Stimulated activated CD4-positive, alpha-beta T cell treated with anti-CD3 and anti-CD28 coated beads, Interleukin-1b, Interleukin-23, amount 100 ng/mL, for 24 hours (primary cell): Measurements from ENCODE around the gene COL4A1.

Experiments
- DNase-seq, 4 experiments: peaks; one replicate each; pipeline ENCODE4 v3.0.0-alpha.2; 2020; ENCODE audit warnings: low read depth in 4 of 4, low spot score in 1 of 4

Gene COL4A1

DNA sequence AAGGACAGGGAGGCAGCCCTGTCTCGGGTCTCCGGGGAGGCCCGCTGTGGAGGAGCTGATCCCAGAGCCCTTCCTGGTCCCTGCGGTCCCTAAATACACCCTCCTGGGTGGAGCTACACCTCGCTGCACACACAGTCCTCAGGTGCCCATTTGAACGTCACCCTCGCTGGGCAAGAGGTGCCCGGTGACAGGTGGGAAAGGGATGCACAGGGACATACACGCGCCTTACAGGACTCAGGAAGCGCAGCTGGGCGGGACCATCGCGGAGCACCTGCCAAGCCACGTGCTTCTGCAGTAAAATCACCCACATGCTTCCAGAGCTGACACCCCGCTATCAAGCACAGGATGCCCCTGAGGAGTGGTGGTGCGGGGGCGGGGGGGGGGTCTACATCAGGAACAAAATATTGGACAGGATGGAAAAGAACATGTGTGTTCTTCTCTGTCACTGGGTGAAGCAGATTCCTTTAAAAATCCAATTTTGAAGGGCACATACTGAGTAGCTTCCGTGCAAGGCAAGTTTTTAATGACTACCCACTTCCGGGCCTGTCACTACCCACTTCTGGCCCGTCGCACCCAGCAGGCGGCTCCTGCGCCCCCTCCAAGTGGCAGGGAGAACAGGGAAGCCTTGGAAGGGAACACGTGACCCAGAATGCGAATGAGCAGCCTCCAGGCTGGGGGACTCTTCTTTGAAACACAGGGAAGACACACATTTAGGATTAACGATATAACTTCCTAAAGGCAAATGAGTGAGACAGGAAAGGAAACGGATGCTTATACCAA is 78.9 kb downstream of the COL4A1 start:
- DNase-seq = no peak

DNA sequence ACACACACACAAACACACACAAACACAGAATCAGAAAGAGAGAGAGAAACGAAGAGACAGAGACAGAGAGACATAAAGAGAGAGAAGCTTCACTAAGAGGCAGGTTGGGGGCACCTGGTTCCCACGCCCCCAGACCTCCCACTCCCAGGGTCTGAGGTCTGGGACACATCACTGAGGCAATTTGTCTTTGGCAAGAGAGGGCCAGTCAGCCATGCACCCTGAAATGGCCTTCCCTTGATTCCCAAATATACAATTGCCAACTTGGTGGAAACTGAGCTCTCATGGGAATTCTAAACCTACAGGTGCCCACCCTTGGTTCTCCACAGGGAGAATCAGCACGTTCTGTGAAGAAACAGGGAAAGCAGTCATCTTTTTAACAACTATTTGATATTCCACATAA is 79.5 kb downstream of the COL4A1 start:
- DNase-seq = no peak

DNA sequence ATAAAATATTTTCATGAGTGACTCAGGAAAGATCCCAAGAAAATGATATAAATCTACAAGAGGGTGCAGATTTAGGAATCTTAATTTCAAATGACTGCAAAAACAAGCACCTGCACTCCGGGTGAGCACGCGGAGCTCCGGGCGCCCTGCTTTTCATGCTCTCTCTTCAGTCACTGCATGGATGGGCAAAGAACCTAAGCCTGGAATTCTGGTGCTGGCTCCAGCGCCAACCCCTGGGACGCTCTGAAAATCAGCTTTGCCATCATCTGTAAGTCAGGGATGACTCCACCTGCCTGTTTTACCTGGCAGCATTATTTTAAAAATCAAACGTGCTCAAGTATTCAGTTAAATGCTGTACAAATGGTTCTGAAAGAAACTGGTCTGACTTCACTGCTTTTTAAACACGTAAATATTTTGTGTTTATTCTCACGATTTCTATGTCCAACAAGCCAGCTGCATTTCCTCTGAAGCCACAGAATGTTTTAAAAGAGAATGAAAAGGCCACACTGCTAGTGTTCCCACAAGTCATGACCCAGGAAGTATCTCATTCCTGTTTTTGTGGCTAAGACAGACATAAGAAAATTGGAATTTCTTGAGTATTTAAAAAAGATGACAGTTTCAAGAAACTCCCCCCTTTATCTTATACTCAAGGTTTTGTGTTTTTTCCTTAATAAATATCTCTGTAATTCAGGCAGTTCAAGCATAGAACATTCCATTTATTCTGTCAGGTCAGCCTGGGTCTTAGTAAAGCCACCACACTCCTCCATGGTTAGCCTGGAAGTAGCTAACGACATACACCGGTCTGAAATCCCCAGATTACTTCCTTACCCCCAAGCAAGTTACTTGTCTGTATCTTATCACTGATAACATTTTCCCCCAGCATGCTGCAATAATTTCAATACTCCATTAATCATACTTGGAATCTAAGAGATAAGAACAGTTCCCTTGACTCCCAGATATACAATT is 81.1 kb downstream of the COL4A1 start:
- DNase-seq = no peak

DNA sequence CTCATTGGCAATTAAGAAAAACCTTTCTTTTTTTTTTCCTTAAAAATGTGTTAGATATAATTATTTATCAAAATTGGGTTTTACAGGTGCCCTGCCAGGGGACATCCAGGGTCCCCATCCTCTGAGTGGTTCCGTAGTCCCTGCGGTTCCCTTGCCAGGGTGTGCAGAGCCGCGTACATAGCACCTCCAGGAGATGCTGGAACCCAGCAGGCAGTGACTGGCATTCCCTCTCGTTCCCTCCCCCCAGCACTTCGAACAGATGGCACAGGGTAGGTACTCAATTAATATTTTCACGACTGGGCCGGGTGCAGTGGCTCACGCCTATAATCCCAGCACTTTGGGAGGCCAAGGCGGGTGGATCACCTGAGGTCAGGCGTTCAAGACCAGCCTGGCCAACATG is 82.0 kb downstream of the COL4A1 start:
- DNase-seq = no peak

DNA sequence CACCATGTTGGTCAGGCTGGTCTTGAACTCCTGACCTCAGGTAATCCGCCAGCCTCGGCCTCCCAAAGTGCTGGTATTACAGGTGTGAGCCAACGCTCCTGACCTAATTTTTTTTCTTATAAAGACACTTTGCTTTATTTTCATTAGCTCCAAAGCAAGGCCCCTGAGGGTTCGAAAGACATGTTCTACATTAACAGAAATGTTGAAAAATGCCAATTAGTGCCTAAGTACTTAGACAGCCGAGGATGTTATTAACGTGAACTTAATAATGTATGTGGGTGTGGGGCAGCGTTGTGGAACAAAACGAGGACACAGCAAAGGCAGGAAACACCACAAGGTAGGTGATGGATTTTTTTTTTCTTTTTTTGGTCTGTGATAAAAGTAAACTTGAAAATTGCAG is 82.4 kb downstream of the COL4A1 start:
- DNase-seq = no peak

DNA sequence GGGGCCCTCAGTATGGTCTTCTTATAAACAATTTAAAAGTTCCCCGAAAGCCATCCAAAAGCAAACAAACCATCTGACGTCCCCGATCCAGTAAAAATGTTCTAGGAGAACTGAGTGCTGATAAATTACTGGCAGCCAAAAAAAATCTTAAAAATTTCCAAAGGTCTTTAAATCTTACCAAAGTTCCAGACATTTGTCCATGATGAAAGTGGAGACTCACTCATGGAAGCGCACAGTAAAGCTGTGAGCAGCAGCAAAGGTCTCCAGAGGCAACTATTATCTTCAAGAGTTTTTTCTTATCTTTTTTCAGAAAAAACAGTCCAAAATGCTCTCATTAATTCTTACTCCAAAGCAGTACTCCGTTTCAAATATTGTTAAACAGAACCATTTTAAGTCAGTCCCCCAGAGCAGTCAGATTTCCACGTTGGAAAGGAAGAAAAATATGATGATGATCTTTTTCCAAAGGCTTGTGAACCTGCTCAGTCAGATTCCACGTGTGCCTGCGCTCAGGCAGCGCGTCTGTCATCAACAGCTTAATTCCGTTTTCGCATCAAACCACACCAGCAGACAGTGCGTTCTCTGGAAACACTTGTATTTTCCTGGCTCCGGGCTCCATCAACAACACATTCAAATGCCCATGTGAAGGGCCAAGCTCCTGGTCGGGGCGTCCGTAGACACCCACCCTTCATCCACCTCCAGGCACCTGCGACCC is 85.4 kb downstream of the COL4A1 start:
- no peak for DNase-seq

DNA sequence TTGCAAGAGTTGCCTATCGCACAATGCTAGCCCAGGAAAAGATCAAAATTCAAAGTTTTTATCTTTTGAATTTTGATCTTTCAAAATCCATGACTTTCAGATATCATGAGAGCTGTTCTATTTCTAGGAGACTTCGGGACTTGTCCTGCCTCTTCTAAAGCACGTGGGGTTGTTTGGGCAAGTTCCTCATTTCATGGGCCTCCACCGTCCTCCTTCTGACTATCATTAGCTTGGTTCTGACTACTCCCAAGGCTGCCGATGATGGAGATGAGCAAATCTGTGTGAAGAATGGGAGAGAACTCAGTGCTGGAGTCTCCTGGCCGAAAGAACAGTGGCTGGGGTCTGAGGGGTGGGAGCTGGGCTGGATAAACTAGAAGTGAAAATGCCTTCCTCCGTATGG is 86.5 kb downstream of the COL4A1 start:
- DNase-seq = no peak

DNA sequence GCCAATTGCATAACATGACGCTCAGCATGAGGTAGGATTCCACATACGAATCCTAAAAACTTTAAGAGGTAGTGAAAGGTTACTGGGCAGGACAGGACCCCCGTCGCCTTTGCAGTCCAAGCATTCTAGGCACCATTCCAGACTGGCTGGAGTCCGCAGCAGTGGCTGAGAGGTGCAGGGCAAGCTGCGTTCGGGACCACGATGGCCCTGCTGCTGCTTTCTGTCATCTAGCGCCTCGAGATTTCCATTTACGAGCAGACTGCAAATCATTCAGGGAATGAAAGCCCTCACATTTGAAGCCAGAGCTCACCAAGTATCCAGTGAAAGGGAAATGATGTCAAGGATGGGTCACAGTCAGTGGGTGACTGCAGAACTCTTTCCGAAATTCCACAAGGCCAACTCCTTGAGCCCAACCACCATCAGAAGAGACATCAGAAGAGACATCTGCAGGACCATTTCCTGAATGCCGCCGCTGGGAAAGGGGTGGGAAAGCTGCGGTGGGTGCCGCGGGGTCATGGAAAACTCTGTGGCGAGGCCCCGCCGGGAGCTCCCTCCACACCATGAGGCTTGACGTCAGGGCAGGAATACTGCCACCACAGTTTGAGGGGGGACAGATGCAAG is 88.3 kb downstream of the COL4A1 start:
- no peak for DNase-seq

DNA sequence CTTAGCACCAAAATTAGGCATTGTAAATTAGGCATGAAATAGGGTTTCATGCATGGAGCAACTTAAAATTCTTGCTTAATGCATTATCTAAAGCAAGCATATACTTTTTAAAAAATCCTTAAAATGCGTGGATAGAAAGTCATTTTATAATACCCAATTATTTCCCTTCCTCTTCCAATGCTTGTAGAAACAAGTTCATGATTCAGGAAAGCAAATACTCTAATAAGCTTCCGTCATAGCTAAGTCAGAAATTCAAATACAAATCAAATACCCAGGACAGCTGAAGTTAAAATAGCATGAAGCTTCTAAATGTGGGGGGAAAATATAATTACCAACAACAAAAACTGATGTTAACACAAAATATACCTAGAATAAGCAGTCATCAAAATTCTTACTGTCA is 89.1 kb downstream of the COL4A1 start:
- no peak for DNase-seq

DNA sequence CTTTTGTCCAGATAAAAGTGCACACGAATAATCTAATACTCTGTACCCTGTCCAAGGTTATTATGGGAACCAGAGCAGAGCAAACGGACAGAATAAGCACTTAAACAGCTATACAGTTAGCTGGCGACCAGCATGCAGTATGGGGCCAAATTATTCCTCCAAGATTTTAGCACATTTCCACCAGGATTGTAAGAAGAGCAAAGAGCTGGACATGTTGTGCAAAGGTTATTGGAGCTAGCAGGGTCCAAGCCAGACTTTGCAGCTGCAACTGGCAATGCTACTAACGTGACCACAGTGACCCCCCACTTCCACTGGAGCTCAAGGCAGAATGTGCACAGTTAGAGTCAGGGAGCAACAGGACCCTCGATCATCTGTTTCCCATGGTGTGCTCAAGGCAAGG is 89.9 kb downstream of the COL4A1 start:
- no peak for DNase-seq

DNA sequence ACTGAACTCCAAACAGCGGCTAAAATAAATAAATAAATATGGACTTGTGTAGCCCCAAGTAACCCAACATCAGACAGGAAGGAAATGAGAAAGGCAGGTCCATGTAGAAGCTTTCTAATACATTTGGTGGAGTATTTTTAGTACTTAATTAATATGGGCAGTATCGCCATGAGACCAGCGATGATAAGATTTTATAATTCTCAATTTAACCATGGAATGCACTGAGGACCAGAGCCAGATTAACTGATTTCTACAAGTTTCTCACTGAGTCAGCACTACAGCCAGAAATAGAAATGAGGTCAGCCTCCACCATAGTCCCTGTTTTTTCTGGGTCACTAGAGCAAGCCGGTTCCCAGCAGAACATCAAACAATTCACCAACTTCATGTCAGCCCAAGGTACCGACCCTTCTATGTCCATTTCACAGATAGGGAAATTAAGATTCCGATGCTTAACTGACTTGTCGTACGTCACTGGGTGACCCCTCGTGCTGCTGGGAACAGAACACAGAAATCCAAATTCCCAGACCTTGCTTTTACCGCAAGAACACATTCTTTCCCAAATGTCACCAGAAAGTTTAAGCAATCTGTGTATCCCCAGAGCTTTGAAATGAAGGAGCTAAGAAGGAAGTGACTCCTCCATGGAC is 90.4 kb downstream of the COL4A1 start:
- DNase-seq = no peak

DNA sequence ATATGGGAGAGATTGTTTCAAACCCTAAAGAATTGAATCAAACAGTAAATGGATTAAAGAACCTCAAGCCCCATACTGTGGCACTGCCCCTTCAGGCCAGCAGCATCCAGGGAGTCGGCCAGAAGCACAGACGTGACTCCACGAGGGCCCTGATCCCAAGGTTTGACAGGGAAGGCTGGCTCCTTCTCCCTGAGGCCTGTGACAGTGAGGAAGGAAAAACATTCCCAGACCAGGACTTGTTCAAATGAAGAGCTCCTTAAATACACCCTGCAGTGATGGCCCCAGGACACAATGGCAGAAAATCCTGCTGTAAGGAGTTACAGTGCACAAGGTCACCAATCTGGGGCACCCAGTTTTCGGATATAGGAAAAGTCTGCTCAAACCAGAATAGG is 91.0 kb downstream of the COL4A1 start:
- no peak for DNase-seq

DNA sequence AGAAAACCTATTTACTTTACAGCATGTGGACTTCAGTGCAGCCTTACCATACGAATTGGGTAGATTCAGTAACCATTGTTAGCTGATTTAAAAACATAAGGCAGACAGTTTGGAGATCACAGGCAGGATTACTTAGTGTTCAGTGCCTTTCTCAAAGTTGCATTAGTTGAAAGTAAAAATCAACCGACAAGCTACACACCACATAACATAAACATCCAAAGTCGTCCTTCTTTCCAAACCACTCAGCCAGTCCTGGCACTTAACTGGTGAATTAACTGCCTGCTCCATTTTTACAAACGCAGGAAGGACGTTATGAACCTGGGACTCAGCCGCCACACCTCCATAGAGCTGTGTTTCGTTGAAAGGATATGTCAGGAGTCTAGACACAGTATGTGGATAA is 91.4 kb downstream of the COL4A1 start:
- DNase-seq = no peak

DNA sequence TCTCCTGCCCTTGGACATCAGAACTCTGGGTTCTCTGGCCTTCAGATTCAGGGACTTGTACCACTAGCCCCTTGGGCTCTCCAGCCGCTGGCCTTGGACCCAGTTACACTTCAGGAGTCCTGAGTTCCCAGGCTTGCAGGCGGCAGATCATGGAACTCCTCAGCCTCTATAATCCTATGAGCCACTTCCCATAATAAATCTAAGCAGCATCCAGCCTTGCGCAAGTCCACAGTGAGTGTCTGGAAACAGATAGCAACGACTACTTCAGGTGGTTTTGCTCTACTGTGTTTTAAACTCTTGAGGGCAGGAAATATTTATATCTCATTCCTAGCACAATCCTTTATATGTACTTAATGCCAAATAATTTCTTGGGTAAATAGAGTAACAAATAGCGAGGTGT is 92.3 kb downstream of the COL4A1 start:
- no peak for DNase-seq

DNA sequence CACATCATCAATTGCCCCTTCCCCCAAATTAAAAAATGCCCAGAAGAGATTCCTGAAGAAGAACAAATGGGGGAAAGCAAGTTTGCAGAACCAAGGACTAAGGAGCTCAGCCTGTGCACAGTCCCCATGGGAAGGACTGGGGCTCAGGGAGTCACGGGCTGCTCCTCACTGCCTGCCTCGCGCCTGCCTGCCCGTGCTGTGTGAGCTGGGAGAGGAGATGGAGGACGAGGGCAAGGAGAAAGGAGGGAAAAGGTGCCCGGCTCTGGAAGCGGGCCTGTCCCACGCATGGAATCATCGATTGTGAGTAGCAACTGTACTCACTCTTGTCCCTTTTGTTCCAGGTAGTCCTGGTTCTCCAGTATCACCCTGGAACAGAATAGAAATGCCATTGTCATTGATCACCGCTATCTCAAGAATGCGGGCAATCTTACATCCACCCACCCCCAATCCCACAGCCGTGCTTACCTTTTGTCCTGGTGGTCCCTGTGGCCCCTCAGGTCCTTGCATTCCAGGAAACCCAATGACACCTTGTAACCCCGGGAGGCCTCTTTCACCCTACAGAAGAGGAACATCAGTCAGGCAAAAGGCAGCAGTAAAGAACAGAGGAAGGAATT is 93.4 kb downstream of the COL4A1 start:
- DNase-seq = no peak

DNA sequence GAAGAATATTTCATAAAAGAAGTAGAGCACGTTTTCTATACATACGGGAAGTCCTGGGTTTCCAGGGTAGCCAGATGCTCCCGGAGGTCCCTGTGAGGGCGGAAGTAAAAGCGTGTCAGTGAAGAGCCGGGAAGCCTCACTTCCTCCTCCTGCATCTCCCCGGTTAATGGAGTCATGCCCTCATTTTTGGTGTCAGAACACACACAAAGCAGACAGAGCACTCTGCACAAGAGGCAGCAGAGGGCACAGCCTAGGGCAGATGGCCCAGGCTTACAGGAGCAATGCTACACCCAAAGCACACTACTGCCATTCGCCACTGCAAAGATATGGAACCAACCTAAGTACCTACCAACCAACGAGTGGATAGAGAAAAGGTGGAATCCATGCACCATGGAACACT is 94.4 kb downstream of the COL4A1 start:
- no peak for DNase-seq

DNA sequence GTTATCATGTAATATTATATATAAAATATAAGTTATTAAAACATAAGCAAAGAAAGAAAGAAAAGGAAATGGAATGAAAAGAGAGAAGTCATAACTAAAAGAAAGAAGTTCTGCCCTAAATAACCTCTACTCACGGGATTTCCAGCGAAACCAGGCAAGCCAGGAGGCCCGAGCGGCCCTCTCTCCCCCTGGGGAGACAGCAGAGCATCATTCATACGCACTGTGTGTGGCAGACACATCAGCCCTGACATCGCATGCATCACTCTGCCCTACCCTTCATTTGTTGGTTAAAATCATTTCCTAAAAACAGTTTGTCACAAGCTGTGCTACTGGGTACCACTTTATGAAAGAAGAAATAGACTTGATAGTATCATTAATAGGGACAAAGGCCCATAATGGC is 95.2 kb downstream of the COL4A1 start:
- DNase-seq = no peak

DNA sequence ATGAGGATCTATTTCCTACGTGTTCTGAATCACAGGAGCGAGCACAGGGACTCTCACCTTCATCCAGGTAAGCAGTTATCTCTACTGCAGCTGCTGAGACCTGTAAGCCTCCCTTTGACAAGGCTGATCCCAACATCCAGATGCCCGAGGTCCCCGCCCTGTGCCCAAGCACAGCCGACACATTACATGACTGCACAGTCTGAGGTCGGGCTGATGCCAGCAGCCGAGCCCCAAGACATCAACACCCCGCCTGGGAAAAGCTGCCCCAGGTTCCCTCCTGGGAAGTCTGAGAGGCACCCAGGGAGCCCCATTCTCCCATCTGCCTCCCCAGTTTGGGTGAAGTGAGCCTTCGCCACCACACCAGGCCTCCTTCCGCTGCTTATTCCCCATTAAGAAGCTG is 95.9 kb downstream of the COL4A1 start:
- no peak for DNase-seq

DNA sequence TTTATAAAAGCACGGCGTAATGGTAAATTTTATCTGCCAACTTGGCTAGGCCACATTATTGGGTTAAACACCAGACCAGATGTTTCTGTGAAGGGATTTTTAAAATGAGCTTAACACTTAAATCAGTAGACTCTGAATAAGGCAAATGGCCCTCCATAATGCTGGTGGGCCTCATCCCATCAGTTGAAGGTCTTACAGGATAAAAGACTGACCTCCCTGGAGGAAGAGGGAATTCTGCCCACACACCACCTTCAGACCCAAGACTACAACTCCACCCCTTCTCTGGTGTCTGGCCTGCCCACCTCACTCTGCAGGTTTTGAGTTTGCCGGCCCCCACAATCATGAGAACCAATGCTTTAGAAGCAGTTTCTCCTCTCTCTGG is 96.4 kb downstream of the COL4A1 start:
- no peak for DNase-seq

DNA sequence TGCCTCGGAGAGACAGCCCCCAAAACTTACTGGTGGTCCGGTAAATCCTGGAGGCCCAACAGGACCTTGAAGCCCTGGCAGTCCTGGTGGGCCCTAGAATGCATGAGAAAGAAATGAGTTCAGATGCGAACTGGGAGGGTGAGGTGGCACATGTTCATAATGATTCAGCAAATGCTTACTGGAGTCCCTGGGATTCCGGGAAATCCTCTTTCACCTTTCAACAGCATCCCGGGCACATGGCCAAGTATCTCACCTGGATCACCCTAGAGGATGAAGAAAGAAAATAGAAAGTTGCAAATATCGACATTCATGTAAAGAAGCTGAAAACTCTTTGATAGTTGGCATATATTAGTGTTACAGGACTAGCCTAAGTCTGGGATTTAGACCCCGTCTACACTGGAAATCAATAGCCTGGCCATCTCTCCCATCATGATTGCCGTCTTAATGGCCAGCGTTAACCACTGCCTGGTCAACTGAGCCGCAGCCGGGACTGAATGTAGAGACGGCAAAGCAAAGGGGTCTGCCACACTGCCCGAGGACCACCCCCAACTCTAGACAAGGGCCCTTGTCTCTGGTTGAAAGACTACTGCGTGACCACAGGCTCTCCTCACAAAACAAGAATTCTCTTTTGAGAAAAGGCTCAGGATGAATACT is 96.9 kb downstream of the COL4A1 start:
- no peak for DNase-seq
